H1 (cell line): ENCODE data around the gene MCF2L. TPM values are rescaled to one million over a fixed set of nuclear protein-coding genes. Genes with fewer than 3 reads are reported as not detected.

Experiments used
- ATF2 ChIP-seq: IDR thresholded peaks from 2 replicates; pipeline ENCODE4 v1.6.1; 2012; ENCODE audit warnings: low read length, inconsistent platforms
- HDAC6 ChIP-seq: IDR thresholded peaks from one replicate; pipeline ENCODE4 v1.7.1; 2012; ENCODE audit warnings: low read depth, mild to moderate bottlenecking, inconsistent platforms, low read length, moderate library complexity
- JUND ChIP-seq: IDR thresholded peaks from 2 replicates; pipeline ENCODE4 v1.6.1; 2011; ENCODE audit warnings: mild to moderate bottlenecking, improper control_type of control experiment, low read length
- NRF1 ChIP-seq: IDR thresholded peaks from 2 replicates; pipeline ENCODE4 v1.6.1; 2011; ENCODE audit warnings: mild to moderate bottlenecking, low read depth, low read length, improper control_type of control experiment
- SIX5 ChIP-seq: IDR thresholded peaks from 2 replicates; pipeline ENCODE4 v1.6.1; 2011; ENCODE audit warnings: mild to moderate bottlenecking, low read depth, low read length
- polyA plus RNA-seq, 7 experiments: library from polyadenylated mRNA; depleted of rRNA in 3 of 7; stranded (reverse) in 5 of 7; unstranded in 2 of 7; fragments of >200 nt in 5 of 7; fragments of 200-250 nt in 2 of 7; gene quantifications; 1 replicate in 5 of 7; 2 replicates in 1 of 7; 4 replicates in 1 of 7; pipeline versions ENCODE4 v1.2.1 to v1.2.3, GENCODE V29; 2011 to 2013; ENCODE audit warnings: missing spikeins in 2 of 7, mixed read lengths in 2 of 7
- total RNA-seq: library from RNA; stranded (reverse); fragmentation: NEBNext Ultra II Directional; extraction: Animal tissue kit (Norgen Biotek cat#: 25700); gene quantifications from 2 replicates; pipeline ENCODE4 v1.2.1, GENCODE V29; 2021

The MCF2L gene
- total and polyA plus RNA-seq, 2 of the 8 experiments (the other 6 are each of a cell fraction or from before 2014, with no cell fraction given), result 10.1 to 24.4 TPM

DNA sequence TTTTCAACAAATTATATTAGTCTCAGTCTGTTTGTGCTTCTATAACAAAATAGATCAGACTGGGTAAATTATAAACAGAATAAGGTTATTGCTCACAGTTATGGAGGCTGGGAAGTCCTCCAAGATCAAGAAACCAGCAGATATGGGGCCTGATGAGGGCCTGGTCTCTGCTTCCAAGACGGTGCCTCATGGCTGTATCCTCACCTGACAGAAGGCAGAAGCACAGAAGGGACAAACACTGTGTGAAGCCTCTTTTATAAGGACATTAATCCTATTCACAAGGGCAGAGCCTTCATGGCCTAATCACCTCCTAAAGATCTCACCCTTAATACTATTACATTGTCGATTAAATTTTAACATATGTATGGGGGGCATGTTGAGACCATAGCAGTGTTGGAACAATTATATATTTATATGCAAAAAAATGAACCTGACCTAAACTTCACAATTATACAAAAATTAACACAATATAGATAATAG, 166.3 kb downstream of the MCF2L start (continued):
- no peak for TF ChIP-seq ATF2
- no peak for TF ChIP-seq HDAC6
- no peak for TF ChIP-seq JUND
- TF ChIP-seq NRF1, result no peak
- no peak for TF ChIP-seq SIX5
